Astrocyte (in vitro differentiated cells and primary cell): ENCODE results near the gene SLC25A20.

Experiments
- CTCF ChIP-seq: IDR thresholded peaks from 2 replicates; pipeline ENCODE4 v1.5.1; 2011; ENCODE audit warnings: low read depth, mild to moderate bottlenecking, inconsistent platforms, low read length, moderate library complexity; ENCODE audit not compliant: insufficient read depth
- EZH2 ChIP-seq: IDR thresholded peaks from 2 replicates; pipeline ENCODE4 v1.6.1; 2012; ENCODE audit warnings: mild to moderate bottlenecking, low read length, inconsistent platforms; ENCODE audit not compliant: insufficient read depth

DNA sequence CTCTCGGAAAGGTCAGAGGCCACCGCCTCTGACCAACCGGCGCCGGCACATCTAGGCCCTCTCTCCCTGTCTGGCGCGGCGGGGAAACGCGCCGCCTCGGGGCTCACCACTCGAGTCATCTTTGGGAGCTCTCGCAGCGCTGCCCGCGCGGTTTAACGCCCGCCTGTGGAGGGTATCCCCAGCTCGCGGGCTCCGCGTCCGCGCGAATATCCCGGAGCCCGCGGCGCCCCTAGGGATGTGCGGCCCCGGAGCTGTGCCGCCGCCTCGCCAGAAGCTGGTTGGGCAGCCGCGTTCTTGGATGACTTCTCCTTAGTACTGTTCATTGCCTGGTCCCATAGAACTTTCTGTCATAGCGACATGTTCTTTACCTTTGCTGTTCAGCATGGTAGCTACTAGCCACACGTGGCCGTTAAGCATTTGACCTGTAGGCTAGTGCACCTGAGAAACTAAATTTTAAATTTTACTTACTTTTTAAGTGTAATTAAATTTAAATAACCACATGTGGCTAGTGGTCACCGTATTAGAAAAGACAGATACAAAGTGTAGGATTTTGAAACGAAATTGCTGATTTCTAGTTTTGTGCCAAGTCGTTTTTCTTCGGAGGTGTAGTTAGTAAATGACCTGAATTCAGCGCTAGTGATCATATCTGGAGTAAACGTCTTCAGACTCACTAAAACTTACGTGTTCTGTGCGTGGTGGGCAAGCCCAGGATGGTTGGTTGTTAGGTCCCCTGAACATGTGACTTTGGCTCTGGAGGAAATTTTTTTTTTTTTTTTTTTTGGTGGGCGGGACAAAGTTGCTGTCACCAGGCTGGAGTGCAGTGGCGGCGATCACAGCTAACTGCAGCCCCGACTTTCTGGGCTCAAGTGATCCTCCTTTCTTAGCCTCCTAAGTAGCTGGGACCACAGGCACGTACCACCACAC, 20.8 kb upstream of the SLC25A20 start:
- TF ChIP-seq CTCF (no peak), EZH2 (no peak)
